HPDE6-E6E7 (cell line): ENCODE measurements around the gene CDHR5.

Experiments
- DNase-seq: peaks from one replicate; pipeline ENCODE4 v3.0.0; 2011; ENCODE audit warnings: missing footprints; ENCODE audit errors: extremely low spot score

The CDHR5 gene

GRCh38 chr11:610146-610801, 14.5 kb downstream of the CDHR5 start:
- DNase-seq, result no peak

GRCh38 chr11:609341-609811, 15.4 kb downstream of the CDHR5 start:
- DNase-seq, result no peak

GRCh38 chr11:608791-609251, 15.9 kb downstream of the CDHR5 start:
- no peak for DNase-seq

DNA sequence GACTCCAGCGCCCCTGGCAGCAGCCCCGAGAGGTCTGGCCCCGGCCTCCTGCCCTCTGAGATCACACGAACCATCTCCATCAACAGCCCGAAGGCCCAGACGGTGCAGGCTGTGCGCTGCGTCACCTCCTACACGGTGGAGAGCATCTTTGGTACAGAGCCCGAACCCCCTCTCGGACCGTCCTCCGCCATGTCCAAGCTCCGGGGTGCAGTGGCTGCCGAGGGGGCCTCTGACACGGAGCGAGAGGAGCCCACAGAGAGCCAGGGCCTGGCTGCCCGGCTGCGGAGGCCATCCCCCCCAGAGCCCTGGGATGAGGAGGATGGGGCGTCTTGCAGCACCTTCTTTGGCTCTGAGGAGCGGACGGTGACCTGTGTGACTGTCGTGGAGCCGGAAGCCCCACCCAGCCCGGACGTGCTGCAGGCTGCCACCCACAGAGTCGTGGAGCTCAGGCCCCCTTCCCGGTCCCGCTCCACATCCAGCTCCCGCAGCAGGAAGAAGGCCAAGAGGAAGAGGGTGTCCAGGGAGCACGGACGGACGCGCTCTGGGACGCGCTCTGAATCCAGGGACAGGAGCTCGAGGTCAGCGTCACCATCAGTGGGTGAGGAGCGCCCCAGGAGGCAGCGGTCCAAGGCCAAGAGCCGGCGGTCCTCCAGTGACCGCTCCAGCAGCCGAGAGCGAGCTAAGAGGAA, 16.6 kb downstream of the CDHR5 start:
- no peak for DNase-seq

- no peak for DNase-seq
Measured at GRCh38 chr11:607020-607780, 17.6 kb downstream of the CDHR5 start.

- DNase-seq, result no peak
Measured at GRCh38 chr11:606245-606644, 18.5 kb downstream of the CDHR5 start.

DNA sequence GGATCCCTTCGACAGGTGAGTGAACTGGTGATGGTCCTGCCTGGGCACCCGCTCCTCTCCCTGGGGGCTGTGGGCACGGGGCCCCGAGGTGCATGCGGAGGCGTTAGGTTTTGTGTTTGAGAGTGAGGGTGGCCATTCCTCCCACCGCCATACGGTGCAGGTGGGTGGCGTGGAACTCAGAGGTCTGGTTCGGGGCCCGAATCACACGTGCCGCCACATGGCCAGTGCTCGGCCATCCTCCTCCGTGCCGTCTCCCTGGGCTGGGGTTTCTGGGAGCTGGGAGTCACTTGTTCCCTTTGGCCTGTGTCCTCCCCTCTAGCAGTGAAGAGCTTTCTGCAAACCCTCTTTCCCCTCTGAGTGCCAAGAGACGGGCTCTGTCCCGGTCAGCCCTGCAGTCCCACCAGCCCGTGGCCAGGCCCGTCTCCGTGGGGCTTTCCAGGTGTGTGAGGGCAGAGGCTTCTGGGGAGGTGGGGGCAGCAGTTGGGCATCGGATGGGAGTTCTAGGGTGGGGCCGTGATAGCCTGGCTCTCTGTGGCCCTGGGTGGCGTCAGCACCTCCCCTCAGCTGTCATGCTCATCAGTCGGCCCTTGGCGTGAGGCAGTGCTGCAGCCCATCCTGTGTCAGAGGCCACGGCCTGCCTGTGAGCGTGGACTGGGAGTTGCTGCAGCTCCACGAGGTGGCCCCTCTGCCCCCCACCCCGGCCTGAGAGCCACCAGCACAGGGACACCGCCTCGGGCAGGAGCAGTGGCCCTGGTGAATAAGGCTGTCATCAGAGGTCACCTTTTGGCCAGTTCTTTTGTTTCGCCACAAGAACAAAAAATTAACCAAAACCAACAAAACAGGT, 19.2 kb downstream of the CDHR5 start:
- no peak for DNase-seq

DNA sequence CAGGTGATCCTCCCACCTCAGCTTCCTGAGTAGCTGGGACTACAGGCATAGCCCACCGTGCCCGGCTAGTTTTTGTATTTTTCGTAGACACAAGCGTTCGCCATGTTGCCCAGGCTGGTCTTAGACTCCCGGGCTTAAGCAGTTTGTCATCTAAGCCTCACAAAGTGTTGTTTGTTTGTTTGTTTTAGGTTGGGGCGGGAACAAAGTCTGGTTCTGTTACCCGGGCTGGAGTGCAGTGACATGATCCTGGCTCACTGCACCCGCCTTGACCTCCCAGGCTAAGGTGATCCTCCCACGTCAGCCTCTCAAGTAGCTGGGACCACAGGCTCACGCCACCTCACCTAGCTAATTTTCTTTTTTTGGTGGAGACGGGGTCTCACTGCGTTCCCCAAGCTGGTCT, 21.6 kb downstream of the CDHR5 start:
- no peak for DNase-seq

DNA sequence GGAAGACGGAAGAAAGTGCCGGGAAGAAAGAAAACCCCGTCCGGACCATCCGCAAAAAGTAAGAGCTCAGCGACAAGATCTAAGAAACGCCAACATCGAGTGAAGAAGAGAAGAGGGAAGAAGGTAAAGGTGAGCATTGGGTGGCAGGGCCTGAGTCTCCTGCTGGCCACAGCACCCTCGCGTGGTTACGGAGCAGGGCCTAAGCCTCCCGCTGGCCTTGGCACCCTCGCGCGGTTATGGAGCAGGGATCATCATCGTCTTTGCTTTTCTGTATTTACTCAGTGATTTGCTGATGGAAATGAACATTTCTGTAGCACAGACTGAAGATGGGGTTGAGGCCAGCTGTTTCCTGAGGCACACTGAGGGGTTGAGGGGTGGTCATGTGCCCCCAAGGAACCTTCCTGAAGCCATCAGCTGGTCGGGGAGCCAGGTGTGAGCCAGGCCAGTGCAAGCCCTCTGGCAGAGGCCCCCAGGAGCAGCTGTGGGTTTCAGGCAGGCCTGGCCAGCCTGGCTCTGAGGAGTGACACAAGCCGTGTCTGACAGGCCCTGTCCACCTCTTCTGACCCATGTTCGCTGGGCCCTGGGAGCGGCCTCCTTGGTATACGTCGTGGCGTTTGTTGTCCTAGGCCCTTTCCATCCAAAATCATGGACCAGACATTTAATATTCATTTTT, 23.0 kb downstream of the CDHR5 start:
- no peak for DNase-seq

GRCh38 chr11:598005-598680, 26.6 kb downstream of the CDHR5 start:
- no peak for DNase-seq

DNA sequence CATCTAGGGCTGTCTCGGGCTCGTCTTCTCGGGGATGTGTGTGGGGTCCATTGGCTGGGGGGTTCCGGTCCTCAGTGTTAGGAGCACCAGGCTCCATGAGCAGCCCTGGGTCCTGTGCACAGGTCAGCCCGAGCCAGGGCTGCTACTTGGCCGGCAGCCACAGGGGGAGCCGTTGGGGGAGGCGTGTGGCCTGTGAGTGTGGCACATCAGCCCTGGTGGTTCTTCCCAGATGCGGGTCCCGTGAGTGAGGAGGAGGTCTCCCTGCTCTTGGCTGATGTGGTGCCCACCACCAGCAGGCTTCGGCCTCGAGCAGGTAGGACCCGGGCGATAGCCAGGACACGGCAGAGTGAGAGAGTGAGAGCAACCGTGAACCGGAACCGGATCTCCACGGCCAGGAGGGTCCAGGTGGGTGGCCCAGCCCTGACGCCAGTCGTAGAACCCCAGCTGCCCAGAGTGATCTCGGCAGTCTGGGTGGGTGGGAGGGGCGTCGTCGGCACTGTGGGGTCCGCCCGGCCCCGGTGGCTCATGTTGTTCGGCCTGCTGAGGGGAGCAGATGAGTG, 27.5 kb downstream of the CDHR5 start:
- no peak for DNase-seq

- no peak for DNase-seq
Measured at GRCh38 chr11:596374-596773, 28.4 kb downstream of the CDHR5 start.

DNA sequence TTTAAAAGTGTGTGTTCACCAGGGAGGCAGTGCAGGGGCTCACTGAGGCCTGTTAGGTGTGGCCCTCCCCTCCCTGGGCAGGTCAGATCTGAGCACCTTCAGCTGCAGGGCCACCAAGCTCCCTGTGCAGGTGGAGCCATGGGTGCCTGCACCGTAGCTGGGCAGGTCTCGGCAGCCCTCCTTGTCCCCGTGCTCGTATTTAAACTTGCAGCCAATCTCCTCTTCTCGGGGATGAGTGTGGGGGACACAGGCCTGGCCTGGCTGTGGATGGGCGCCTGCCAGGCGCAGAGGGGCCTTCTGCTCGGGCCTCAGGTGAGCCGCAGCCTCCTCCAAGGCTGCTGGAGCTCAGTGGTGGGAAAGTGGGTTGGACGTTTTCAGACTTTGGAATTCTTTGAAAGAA, 29.4 kb downstream of the CDHR5 start:
- no peak for DNase-seq

DNA sequence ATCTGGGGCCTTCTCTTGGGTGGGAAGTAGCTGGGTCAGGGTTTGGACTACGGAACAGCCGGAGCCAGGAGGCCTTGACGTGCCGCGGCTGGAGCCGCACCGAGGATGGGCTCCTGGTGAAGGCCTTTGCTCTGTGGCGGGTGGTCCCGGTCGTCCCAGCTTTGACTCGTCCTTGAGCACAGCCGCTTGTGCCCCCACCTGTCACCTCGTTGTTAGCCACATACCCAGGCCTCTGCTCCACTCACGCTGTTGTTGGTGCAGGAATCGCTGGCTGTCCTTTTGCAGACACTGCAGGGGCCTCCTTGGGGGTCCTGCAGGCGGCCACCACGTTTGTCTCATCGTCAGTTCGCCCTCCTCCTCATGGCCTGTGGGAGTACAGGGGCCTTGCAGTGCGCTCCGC, 31.4 kb downstream of the CDHR5 start:
- DNase-seq, result no peak

DNA sequence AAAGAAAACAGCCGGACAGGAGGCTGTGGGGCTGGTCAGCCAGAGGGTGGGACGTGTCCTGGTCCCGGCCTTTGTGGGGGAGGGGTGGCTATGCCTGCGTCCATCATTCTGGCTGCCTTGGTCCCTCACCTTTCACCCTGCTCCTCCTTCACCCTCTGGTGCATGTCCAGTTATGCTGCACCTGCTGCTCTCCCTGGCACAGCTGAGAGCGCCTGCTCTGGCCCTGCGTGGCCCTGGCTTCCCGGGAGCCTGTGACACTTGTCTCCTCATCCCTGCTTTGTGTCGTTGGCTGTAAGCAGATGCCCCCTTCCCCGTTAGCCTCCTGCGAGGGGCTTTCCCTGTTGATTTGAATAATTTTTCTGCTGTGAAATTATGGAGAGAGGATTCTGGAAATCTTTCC, 31.8 kb downstream of the CDHR5 start:
- DNase-seq, result no peak

DNA sequence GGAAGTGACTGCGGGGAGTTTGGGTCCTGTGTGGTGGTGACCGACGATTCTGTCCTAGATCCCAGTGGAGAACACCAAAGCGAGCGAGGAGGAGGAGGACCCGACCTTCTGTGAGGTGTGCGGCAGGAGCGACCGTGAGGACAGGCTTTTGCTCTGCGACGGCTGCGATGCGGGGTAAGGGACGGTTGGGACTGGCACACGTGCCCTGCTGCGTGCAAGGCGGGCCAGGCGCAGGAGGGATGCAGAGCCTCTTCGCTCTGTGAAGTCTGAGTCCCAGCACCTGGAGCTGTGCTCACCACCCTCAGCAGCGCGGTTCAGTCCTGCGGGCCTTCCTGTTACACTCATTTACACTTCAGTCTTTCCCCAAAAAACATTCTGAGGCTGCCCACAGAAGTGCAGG, 32.3 kb downstream of the CDHR5 start:
- DNase-seq, result no peak

GRCh38 chr11:590997-591396, 33.8 kb downstream of the CDHR5 start:
- DNase-seq, result no peak

- DNase-seq, result no peak
Measured at GRCh38 chr11:589798-590197, 35.0 kb downstream of the CDHR5 start.

GRCh38 chr11:587978-588380, 36.8 kb downstream of the CDHR5 start:
- DNase-seq, result no peak

DNA sequence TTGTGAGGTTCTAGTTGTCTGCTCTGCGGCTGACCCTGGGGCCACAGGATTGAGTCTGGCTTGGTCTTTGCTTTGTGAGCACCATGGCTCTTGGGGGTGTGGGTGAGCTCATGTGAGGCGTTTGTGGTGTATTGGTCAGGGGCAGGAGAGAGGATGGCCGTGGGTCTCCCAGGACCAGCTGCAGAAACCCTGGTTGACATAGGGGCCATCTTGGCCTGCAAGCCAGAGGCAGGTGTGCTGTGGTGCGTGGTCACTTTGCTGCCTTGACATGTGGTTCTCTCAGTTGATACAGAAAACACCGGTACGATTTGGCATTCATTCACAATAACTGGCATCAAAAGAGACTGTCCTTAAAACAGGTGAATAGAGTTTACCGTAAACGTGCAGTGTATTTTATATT, 37.2 kb downstream of the CDHR5 start:
- no peak for DNase-seq
